WTC11 (cell line): ENCODE data around the gene NDUFS3. TPM values are rescaled to one million over a fixed set of nuclear protein-coding genes. Genes with fewer than 3 reads are reported as not detected.

Experiments
- ATAC-seq: fragments of 200-7000 bp; cut with Tn5 transposase; 2 replicates; pipeline ENCODE4 v1.10.0; 2021; ENCODE audit warnings: mild to moderate bottlenecking, moderate library complexity
- CTCF ChIA-PET: fragments of 300-600 bp; sonication (Branson Sonifier 250); formaldehyde crosslinking; loops from one replicate; lab custom pipeline; 2021; ENCODE audit warnings: antibody characterized with exemption; lab: Charles Lee
- POLR2A ChIA-PET: fragments of 350-600 bp; sonication (Branson Sonifier 250); formaldehyde crosslinking; loops from one replicate; lab custom pipeline; 2021; ENCODE audit warnings: antibody characterized with exemption; lab: Charles Lee
- DNase-seq: peaks from one replicate; pipeline ENCODE4 v3.0.0; 2021; ENCODE audit warnings: low spot score
- H3K27ac Mint-ChIP-seq: 2 replicates; pipeline ENCODE4 v1.8.0; 2021; ENCODE audit warnings: mixed read lengths
- H3K27me3 Mint-ChIP-seq: 2 replicates; pipeline ENCODE4 v1.8.0; 2021; ENCODE audit warnings: low read depth, mild to moderate bottlenecking, moderate library complexity, mixed read lengths
- H3K36me3 Mint-ChIP-seq: 2 replicates; pipeline ENCODE4 v1.8.0; 2021; ENCODE audit warnings: mixed read lengths
- H3K4me1 Mint-ChIP-seq: 2 replicates; pipeline ENCODE4 v1.8.0; 2022; ENCODE audit warnings: mixed read lengths
- H3K4me3 Mint-ChIP-seq: 2 replicates; pipeline ENCODE4 v1.8.0; 2021; ENCODE audit warnings: mild to moderate bottlenecking, moderate library complexity, mixed read lengths
- H3K9me3 Mint-ChIP-seq: 2 replicates; pipeline ENCODE4 v1.8.0; 2021; ENCODE audit warnings: mixed read lengths
- ARID4B ChIP-seq: sonication (generic); formaldehyde crosslinking; IDR thresholded peaks from 2 replicates; pipeline ENCODE4 v1.8.0; 2023; ENCODE audit warnings: missing genetic modification reagents, mild to moderate bottlenecking, borderline replicate concordance
- ATF6 ChIP-seq: sonication (generic); formaldehyde crosslinking; IDR thresholded peaks from 2 replicates; pipeline ENCODE4 v1.8.1; 2023; ENCODE audit warnings: mild to moderate bottlenecking, missing genetic modification reagents
- CREB1 ChIP-seq: sonication (generic); formaldehyde crosslinking; IDR thresholded peaks from 2 replicates; pipeline ENCODE4 v1.8.0; 2023; ENCODE audit warnings: mild to moderate bottlenecking, missing genetic modification reagents
- ERG ChIP-seq: fragments of 250-450 bp; sonication (Bioruptor Pico); IDR thresholded peaks from 2 replicates; pipeline ENCODE4 v1.8.0; 2021; ENCODE audit warnings: mild to moderate bottlenecking
- ETV6 ChIP-seq: sonication (generic); formaldehyde crosslinking; IDR thresholded peaks from 2 replicates; pipeline ENCODE4 v1.8.1; 2022; ENCODE audit warnings: mild to moderate bottlenecking, missing genetic modification reagents
- FOXJ3 ChIP-seq: sonication (generic); formaldehyde crosslinking; IDR thresholded peaks from 2 replicates; pipeline ENCODE4 v1.9.0; 2021; ENCODE audit warnings: missing genetic modification reagents, mild to moderate bottlenecking, borderline replicate concordance
- FOXK1 ChIP-seq: sonication (generic); formaldehyde crosslinking; IDR thresholded peaks from 2 replicates; pipeline ENCODE4 v1.8.0; 2022; ENCODE audit warnings: mild to moderate bottlenecking, moderate library complexity, missing genetic modification reagents
- GABPB1 ChIP-seq: sonication (generic); formaldehyde crosslinking; IDR thresholded peaks from 2 replicates; pipeline ENCODE4 v1.8.1; 2023; ENCODE audit warnings: mild to moderate bottlenecking, missing genetic modification reagents
- GRHL2 ChIP-seq: fragments of 250-450 bp; sonication (Bioruptor Pico); IDR thresholded peaks from 2 replicates; pipeline ENCODE4 v1.8.0; 2022; ENCODE audit warnings: mild to moderate bottlenecking, moderate library complexity; ENCODE audit not compliant: insufficient replicate concordance, severe bottlenecking
- HMGA2 ChIP-seq: fragments of 250-450 bp; sonication (Bioruptor Pico); IDR thresholded peaks from 2 replicates; pipeline ENCODE4 v1.4.0; 2021; ENCODE audit warnings: mild to moderate bottlenecking, moderate library complexity
- MYBL2 ChIP-seq: sonication (generic); formaldehyde crosslinking; IDR thresholded peaks from 2 replicates; pipeline ENCODE4 v1.8.1; 2023; ENCODE audit warnings: mild to moderate bottlenecking, moderate library complexity, missing genetic modification reagents
- NFYB ChIP-seq: sonication (generic); formaldehyde crosslinking; conservative IDR thresholded peaks from 2 replicates; pipeline ENCODE4 v1.8.0; 2022; ENCODE audit warnings: low read depth, missing genetic modification reagents
- NR1H2 ChIP-seq: sonication (generic); formaldehyde crosslinking; IDR thresholded peaks from 2 replicates; pipeline ENCODE4 v1.9.0; 2021; ENCODE audit warnings: mild to moderate bottlenecking, moderate library complexity, missing genetic modification reagents
- RELA ChIP-seq: sonication (generic); formaldehyde crosslinking; IDR thresholded peaks from 2 replicates; pipeline ENCODE4 v1.8.1; 2022; ENCODE audit warnings: missing genetic modification reagents, mild to moderate bottlenecking, borderline replicate concordance
- SP1 ChIP-seq: sonication (generic); formaldehyde crosslinking; conservative IDR thresholded peaks from 2 replicates; pipeline ENCODE4 v1.8.1; 2022; ENCODE audit warnings: missing genetic modification reagents
- STAT6 ChIP-seq: sonication (generic); formaldehyde crosslinking; conservative IDR thresholded peaks from 2 replicates; pipeline ENCODE4 v1.8.1; 2023; ENCODE audit warnings: mild to moderate bottlenecking, low read depth, missing genetic modification reagents, moderate library complexity
- TCF7 ChIP-seq: sonication (generic); formaldehyde crosslinking; IDR thresholded peaks from 2 replicates; pipeline ENCODE4 v1.8.0; 2022; ENCODE audit warnings: mild to moderate bottlenecking, low read depth, missing genetic modification reagents, moderate library complexity
- USF1 ChIP-seq: sonication (generic); formaldehyde crosslinking; IDR thresholded peaks from 2 replicates; pipeline ENCODE4 v1.8.0; 2022; ENCODE audit warnings: mild to moderate bottlenecking, missing genetic modification reagents
- ZBTB43 ChIP-seq: sonication (generic); formaldehyde crosslinking; IDR thresholded peaks from 2 replicates; pipeline ENCODE4 v1.8.1; 2023; ENCODE audit warnings: mild to moderate bottlenecking, missing genetic modification reagents
- total RNA-seq: library from RNA; stranded (reverse); gene quantifications from 3 replicates; pipeline ENCODE4 v1.2.3, GENCODE V29; 2021

Gene NDUFS3
- total RNA-seq, 1 experiment from 2014 or later = 140 TPM

GRCh38 chr11:47533690-47534151, 45.2 kb upstream of the NDUFS3 start:
- H3K36me3 Mint-ChIP-seq = peaks cover 3% of the 10 kb centered on the region; the same call in 1 of the 2 replicates
- no peak overlapping the region for H3K27ac Mint-ChIP-seq
- ATAC-seq (no peak), DNase-seq (no peak)
- peaks cover 16% of the 10 kb centered on the region for H3K4me1 Mint-ChIP-seq
- no peak overlapping the region for H3K4me3 Mint-ChIP-seq
- ChIA-PET POLR2A (interaction anchor here (0.6 kb wide), 1 partner anchor 24 kb away, joined by 3 read pairs; no protein-coding TSS in a partner anchor), CTCF (interaction anchor here (1.0 to 2.2 kb wide), 2 partner anchors 20 to 79 kb away, joined by 4 to 10 read pairs; no protein-coding TSS in a partner anchor)
- no peaks in the 10 kb centered on the region for H3K9me3 Mint-ChIP-seq
- TF ChIP-seq TCF7 (CRISPR knock-in tag) (no peak), USF1 (CRISPR knock-in tag) (no peak), ETV6 (no peak), STAT6 (no peak), MYBL2 (no peak), FOXK1 (no peak), NFYB (CRISPR knock-in tag) (no peak), GABPB1 (CRISPR knock-in tag) (no peak), CREB1 (no peak), ZBTB43 (CRISPR knock-in tag) (no peak), HMGA2 (no peak), GRHL2 (CRISPR knock-in tag) (no peak), ERG (CRISPR knock-in tag) (no peak), ARID4B (no peak)
- no peaks in the 10 kb centered on the region for H3K27me3 Mint-ChIP-seq

GRCh38 chr11:47534704-47535251, 44.1 kb upstream of the NDUFS3 start:
- DNase-seq = no peak
- peaks cover 3% of the 10 kb centered on the region; the same call in 1 of the 2 replicates for H3K36me3 Mint-ChIP-seq
- H3K9me3 Mint-ChIP-seq = no peaks in the 10 kb centered on the region
- POLR2A ChIA-PET = no interaction called here
- no peaks in the 10 kb centered on the region for H3K27me3 Mint-ChIP-seq
- ATAC-seq = no peak
- TF ChIP-seq FOXJ3 = no peak
- TF ChIP-seq NR1H2 = no peak
- no peak for TF ChIP-seq RELA
- no peak for TF ChIP-seq SP1
- no peak for TF ChIP-seq ATF6
- peaks cover 25% of the 10 kb centered on the region for H3K4me1 Mint-ChIP-seq
- H3K4me3 Mint-ChIP-seq = no peak overlapping the region
- peak overlapping the region; percentile 22 for H3K27ac Mint-ChIP-seq
- CTCF ChIA-PET = interaction anchor here (1.0 kb wide), 2 partner anchors 19 to 80 kb away, joined by 4 read pairs; no protein-coding TSS in a partner anchor
